A673 (cell line): ENCODE results near the gene PSMA1. TPM values are rescaled to one million over a fixed set of nuclear protein-coding genes. Genes with fewer than 3 reads are reported as not detected.

Experiments
- BruUV-seq: library from RNA; stranded (reverse); fragments of 400-500 nt; replicated peaks from 2 replicates; lab custom pipeline; 2021; lab: Mats Ljungman, UMichigan
- CTCF ChIA-PET: fragments of 300-600 bp; sonication (Branson Sonifier 250); formaldehyde crosslinking; loops from one replicate; lab custom pipeline; 2022; ENCODE audit warnings: antibody characterized with exemption; lab: Charles Lee
- POLR2A ChIA-PET: fragments of 300-600 bp; sonication (Branson Sonifier 250); formaldehyde crosslinking; loops from one replicate; lab custom pipeline; 2022; ENCODE audit warnings: antibody characterized with exemption; ENCODE audit not compliant: low non-redundant PET; lab: Charles Lee
- DNase-seq: peaks from one replicate; pipeline ENCODE4 v3.0.0-alpha.2; 2015; ENCODE audit warnings: low spot score
- H3K27ac ChIP-seq: fragments of 200-600 bp; sonication (generic); 2 replicates; pipeline ENCODE4 v1.5.1; 2016; ENCODE audit warnings: mixed run types, low read depth, mild to moderate bottlenecking, mixed read lengths, antibody characterized with exemption, low read length; ENCODE audit not compliant: poor library complexity, severe bottlenecking
- H3K27me3 ChIP-seq: fragments of 200-600 bp; sonication (generic); replicated peaks from 2 replicates; pipeline ENCODE4 v1.6.1; 2017; ENCODE audit warnings: mixed run types, low read depth, mild to moderate bottlenecking, mixed read lengths, antibody characterized with exemption, low read length; ENCODE audit not compliant: insufficient read depth, poor library complexity
- H3K36me3 ChIP-seq: fragments of 200-600 bp; sonication (generic); 2 replicates; pipeline ENCODE4 v1.6.1; 2016; ENCODE audit warnings: mixed run types, mild to moderate bottlenecking, mixed read lengths, antibody characterized with exemption, low read length; ENCODE audit not compliant: insufficient read depth, poor library complexity, severe bottlenecking
- H3K4me1 ChIP-seq: fragments of 200-600 bp; sonication (generic); 2 replicates; pipeline ENCODE4 v1.6.1; 2017; ENCODE audit warnings: mixed run types, mild to moderate bottlenecking, mixed read lengths, antibody characterized with exemption, low read length; ENCODE audit not compliant: insufficient read depth, poor library complexity, severe bottlenecking
- H3K4me3 ChIP-seq: fragments of 200-600 bp; sonication (generic); 2 replicates; pipeline ENCODE4 v1.5.1; 2016; ENCODE audit warnings: low read depth, mixed run types, mild to moderate bottlenecking, mixed read lengths, low read length; ENCODE audit not compliant: poor library complexity, severe bottlenecking
- H3K9me3 ChIP-seq: fragments of 200-600 bp; sonication (generic); 2 replicates; pipeline ENCODE4 v1.6.1; 2016; ENCODE audit warnings: mixed run types, low read depth, mild to moderate bottlenecking, mixed read lengths, antibody characterized with exemption, low read length; ENCODE audit not compliant: poor library complexity, severe bottlenecking
- CTCF ChIP-seq: fragments of 300-800, 200-600 bp; sonication (generic); conservative IDR thresholded peaks from 2 replicates; pipeline ENCODE4 v1.5.1; 2017; ENCODE audit warnings: low read depth, mild to moderate bottlenecking, antibody characterized with exemption, low read length, moderate library complexity, mixed read lengths
- EZH2 ChIP-seq: fragments of 200-600 bp; sonication (generic); IDR thresholded peaks from 2 replicates; pipeline ENCODE4 v1.6.1; 2017; ENCODE audit warnings: borderline replicate concordance, low read depth, mild to moderate bottlenecking, mixed read lengths, antibody characterized with exemption, low read length; ENCODE audit not compliant: poor library complexity, severe bottlenecking
- intact Hi-C: fragments of 100-400 bp; cut with micrococcal nuclease; formaldehyde crosslinking; loops from one replicate; pipeline ENCODE4 v1.10.0; 2022; ENCODE audit not compliant: unreplicated experiment
- total RNA-seq: library from RNA; stranded (reverse); gene quantifications from 2 replicates; pipeline ENCODE4 v1.2.3, GENCODE V29; 2021

The PSMA1 gene
- total RNA-seq, 1 experiment from 2014 or later = 267 TPM

- CTCF ChIA-PET = no interaction called here
- intact Hi-C loops = loop anchor here (10.0 kb wide), 1 partner anchor 504 kb away; no protein-coding TSS in a partner anchor
- Histone ChIP-seq H3K4me1 (no peaks in the 10 kb centered on the region), H3K36me3 (peaks cover 57% of the 10 kb centered on the region), H3K9me3 (no peaks in the 10 kb centered on the region), H3K27me3 (no peaks in the 10 kb centered on the region), H3K27ac (no peak overlapping the region), H3K4me3 (no peak overlapping the region)
- POLR2A ChIA-PET = no interaction called here
- DNase-seq = no peak
- no peak for TF ChIP-seq EZH2
- TF ChIP-seq CTCF = no peak
- BruUV-seq = no TSS peak
Observed at GRCh38 chr11:14458377-14458776, 61.8 kb downstream of the PSMA1 start.

GRCh38 chr11:14455648-14456430 is 64.3 kb downstream of the PSMA1 start:
- Histone ChIP-seq H3K36me3 (peaks cover 35% of the 10 kb centered on the region), H3K27me3 (no peaks in the 10 kb centered on the region), H3K4me3 (no peak overlapping the region), H3K9me3 (no peaks in the 10 kb centered on the region), H3K4me1 (no peaks in the 10 kb centered on the region), H3K27ac (no peak overlapping the region)
- no peak for DNase-seq
- CTCF ChIA-PET = interaction anchor here (0.6 to 4.3 kb wide), 11 partner anchors 9 to 1090 kb away, joined by 3 to 48 read pairs (median 4); no protein-coding TSS in a partner anchor
- POLR2A ChIA-PET = no interaction called here
- BruUV-seq = no TSS peak
- intact Hi-C loops = loop anchor here (2.0 to 10.0 kb wide), 2 partner anchors 155 to 501 kb away; no protein-coding TSS in a partner anchor
- no peak for TF ChIP-seq EZH2
- TF ChIP-seq CTCF = no peak

Other genes starting within 250 kb of the PSMA1 start
- gene RRAS2, start 161.2 kb downstream of the PSMA1 start, total RNA-seq = 23.3 and 24.8 TPM in 2 replicates
- 91.9 and 94.6 TPM in 2 replicates for gene COPB1, start 20.6 kb downstream of the PSMA1 start, total RNA-seq
- gene PDE3B, start 123.4 kb upstream of the PSMA1 start, total RNA-seq = 3.8 and 4.8 TPM in 2 replicates